HG03460 (cell line): ENCODE results near the gene IL12RB1.
"Not testable (repeated sequence)": the region's sequence is repeated elsewhere in the genome, so short reads cannot be mapped to it uniquely, and the experiment has no call there.

Experiments used
- ATAC-seq: cut with Tn5 transposase; IDR thresholded peaks from one replicate; pipeline ENCODE4 v1.9.1; 2021; ENCODE audit not compliant: unreplicated experiment

The IL12RB1 gene

GRCh38 chr19:18090545-18091216, 3.9 kb upstream of the IL12RB1 start:
- ATAC-seq = no peak

- ATAC-seq = no peak
Observed at GRCh38 chr19:18089726-18090125, 3.0 kb upstream of the IL12RB1 start.

DNA sequence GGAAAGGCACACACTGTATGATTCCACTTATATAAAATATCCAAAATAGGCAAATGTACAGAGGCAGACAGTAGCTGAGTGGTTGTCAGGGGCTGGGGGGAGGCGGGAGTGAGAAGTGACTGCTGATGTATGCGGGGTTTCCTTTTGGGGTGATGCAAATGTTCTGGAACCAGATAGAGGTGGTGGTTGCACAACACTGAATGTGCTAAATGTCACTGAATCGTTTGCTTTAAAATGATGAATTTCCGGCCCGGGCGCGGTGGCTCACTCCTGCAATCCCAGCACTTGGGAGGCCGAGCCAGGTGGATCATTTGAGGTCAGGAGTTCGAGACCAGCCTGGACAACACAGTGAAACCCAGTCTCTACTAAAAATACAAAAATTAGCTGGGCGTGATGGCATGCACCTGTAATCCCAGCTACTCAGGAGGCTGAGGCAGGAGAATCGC, 2.4 kb upstream of the IL12RB1 start:
- ATAC-seq = not testable (repeated sequence)

DNA sequence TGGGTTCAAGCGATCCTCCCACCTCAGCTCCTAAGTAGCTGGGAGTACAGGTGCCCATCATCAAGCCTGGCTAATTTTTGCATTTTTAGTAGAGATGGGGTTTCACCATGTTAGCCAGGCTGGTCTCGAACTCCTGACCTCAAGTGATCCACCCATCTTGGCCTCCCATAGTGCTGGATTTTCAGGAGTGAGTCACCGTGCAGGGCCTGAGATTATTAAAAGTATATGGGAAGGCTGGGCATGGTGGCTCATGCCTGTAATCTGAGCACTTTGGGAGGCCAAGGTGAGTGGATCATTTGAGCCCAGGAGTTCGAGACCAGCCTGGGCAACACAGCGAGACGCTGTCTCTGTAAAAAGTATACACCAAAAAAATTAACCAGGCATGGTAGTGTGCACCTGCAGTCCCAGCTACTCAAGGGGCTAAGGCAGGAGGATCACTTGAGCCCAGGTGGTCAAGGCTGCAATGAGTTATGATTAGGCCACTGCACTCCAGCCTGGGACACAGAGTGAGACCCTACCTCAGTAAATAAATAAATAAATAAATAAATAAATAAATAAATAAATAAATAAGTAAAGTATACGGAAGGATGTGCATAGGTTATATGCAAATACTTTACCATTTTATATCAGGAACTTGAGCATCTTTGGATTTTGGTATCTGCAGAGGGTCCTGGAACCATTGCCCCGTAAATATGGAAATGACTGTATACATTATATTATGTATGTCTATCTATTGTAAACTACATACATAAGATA, 854 bp downstream of the IL12RB1 start:
- ATAC-seq = no peak

GRCh38 chr19:18083929-18084684, 2.6 kb downstream of the IL12RB1 start:
- no peak for ATAC-seq

- no peak for ATAC-seq
Observed at GRCh38 chr19:18074192-18074591, 12.5 kb downstream of the IL12RB1 start.

GRCh38 chr19:18073197-18073596, 13.5 kb downstream of the IL12RB1 start:
- ATAC-seq = no peak

- ATAC-seq = no peak
Observed at GRCh38 chr19:18072335-18072734, 14.4 kb downstream of the IL12RB1 start.

DNA sequence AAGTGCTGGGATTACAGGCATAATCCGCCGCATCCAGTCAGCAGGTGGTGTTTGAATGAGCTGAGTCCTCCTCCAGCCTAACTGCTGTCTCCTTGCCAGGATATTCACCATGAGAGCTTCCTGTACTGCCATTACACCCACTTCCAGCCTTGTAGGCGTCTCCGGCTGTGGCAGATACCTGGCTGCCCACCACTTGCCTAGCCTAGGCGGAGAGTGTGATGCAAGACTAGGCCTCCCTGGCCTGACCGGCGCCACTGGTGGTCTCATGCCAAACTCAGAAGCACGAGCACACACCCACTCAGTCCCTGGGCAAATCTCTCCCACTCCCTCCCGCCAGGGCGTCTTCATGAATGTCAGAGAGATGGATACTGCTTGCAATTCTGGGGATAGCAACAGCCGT, 16.6 kb downstream of the IL12RB1 start:
- no peak for ATAC-seq

- ATAC-seq = no peak
Observed at GRCh38 chr19:18069383-18069782, 17.4 kb downstream of the IL12RB1 start.

DNA sequence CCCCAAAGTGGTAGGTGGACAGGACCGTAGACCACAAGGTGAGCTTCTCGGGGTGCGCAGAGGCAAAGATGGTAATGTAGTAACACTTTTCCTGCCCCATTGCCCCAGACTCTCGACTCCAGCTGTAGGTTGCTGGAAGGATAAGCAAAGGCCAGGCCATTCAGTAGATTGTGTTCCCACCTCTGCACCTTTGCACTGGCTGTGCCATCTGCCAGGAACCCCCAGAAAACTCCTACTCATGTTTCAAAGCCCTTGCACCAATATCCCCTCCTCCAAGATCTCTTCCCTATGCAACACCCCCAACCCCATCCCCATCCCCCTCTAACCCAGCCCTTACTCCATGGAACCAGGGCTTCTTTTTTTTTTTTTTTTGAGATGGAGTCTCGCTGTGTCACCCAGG, 18.3 kb downstream of the IL12RB1 start:
- no peak for ATAC-seq

GRCh38 chr19:18065173-18065495, 21.6 kb downstream of the IL12RB1 start:
- ATAC-seq = no peak

- no peak for ATAC-seq
Observed at GRCh38 chr19:18063463-18063862, 23.3 kb downstream of the IL12RB1 start.

- ATAC-seq = no peak
Observed at GRCh38 chr19:18062028-18062427, 24.7 kb downstream of the IL12RB1 start.

- no peak for ATAC-seq
Observed at GRCh38 chr19:18060472-18060871, 26.3 kb downstream of the IL12RB1 start.

DNA sequence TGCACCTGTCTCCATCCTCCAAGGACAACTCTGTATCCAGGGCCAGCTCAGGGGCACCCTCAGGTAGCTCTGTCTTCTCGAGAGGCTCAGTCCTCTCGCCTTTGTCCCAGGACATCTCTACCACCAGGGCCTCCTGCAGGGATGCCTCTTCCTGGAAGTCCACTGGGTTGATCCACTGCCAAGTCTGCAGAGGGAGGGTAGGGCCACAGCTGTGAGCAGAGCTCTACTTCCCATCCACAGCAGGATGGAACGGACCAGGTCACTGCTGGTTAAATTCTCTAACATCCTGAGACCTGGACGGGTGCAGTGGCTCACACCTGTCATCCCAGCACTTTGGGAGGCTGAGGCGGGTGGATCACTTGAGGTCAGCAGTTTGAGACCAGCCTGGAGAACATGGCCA, 26.8 kb downstream of the IL12RB1 start:
- no peak for ATAC-seq

DNA sequence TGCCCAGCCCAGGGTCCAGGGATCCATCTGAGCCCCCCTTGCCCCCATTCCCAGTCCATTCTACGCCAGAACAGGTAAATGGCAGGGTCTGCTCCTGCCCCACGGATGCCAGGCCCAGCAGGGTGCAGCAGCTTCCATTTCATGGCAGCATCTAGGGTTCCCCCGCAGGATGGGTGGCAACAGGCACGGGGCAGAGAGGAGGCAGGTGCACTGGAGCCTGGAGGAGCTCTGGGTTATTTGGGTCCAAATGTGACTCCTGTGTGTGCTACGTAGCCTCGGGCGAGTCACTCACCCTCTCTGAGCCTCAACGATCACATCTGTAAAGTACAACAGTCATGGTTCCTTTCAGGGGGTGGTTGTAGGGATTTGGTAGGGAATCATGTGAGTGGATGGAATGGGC, 27.4 kb downstream of the IL12RB1 start:
- no peak for ATAC-seq

DNA sequence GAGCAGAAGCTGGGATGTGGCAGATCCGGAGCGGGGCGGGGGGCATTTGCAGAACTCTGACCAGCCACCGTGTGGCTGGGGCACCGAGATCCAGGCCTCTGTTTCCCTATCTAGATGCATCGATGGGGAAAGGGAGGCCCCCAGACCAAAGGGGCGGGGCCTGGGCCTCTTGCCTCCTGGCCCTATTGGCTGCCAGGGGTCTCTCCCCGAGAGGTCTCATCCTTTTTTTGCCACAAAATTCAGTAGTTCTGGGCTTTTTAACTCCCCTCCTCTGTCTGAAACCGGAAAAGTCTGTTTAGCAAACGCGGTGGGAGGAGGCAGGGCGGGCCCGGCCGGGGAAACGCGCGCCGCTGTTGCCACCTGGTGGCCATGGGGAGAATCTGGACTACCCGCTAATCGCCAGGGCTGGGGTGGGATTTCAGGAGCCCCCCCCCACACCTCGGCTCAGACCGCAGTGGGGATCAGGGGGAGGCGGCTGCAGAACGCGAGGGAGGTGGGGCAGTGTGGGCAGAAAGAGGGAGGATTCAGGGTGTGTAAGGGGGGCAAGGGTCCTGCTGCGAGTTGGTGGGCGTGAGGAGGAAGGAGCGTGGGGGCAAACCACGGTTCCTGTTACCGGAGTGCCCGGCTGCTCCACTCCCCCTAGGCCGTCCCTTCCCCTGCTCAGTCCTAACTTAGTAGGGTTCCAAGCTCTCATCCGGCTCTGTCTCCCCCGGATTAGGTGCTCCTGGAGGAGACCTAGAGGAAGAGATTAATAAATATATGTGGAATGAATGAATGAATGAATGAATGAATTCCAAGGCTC, 28.3 kb downstream of the IL12RB1 start:
- no peak for ATAC-seq

GRCh38 chr19:18057557-18057956, 29.2 kb downstream of the IL12RB1 start:
- ATAC-seq = no peak

DNA sequence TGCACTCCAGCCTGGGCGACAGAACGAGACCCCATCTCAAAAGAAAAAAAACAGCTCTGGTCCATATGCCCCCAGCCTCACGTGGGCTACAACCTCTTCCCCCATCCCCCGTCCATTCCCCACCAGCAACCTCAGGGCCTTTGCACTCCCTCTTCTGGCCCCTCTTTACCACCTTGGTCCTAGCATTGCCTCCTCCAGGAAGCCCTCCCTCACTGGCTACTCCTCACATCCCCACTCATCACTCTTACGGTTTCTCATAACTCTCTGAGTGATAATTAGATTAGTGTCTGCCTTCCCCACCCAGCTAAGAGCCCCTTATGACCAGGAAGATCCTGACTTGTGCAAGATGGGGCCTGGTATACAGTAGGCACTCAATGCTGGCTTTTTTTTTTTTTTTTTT, 30.8 kb downstream of the IL12RB1 start:
- ATAC-seq = no peak

DNA sequence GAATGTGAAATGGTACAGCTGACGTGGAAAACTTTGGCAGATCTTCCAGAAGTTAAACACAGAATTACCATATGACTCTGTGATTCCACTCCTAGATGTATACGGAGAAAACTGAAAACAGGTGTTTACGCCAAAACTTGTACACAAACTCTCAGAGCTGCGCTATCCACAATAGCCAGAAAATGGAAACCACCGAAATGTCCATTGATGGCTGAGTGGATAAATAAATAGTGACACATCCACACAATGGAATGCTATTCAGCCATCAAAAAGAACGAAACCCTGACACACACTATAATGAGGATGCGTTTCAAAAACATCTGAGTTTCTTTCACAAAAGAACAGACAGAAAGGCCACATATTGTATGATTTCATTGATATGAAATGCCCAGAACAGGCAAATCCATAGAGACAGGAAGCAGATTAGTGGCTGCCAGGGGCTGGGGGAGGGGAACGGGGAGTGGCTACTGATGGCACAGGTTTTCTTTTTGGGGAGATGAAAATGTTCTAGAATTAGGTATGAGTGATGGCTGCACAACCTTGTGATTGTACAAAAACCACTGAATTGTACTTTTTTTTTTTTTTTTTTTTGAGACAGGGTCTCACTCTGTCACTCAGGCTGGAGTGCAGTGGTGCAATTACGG, 33.0 kb downstream of the IL12RB1 start:
- no peak for ATAC-seq
